HepG2 (cell line): ENCODE results near the gene ALDH16A1. TPM values are rescaled to one million over a fixed set of nuclear protein-coding genes. Genes with fewer than 3 reads are reported as not detected.

Source experiments
- CBFB ChIP-seq: sonication (generic); formaldehyde crosslinking; IDR thresholded peaks from 2 replicates; pipeline ENCODE4 v1.4.0; 2020; ENCODE audit warnings: missing genetic modification reagents
- GATAD2A ChIP-seq: IDR thresholded peaks from 2 replicates; pipeline ENCODE4 v1.6.1; 2016
- MED8 ChIP-seq: sonication (generic); formaldehyde crosslinking; IDR thresholded peaks from 2 replicates; pipeline ENCODE4 v1.8.1; 2023; ENCODE audit warnings: mild to moderate bottlenecking, missing genetic modification reagents; ENCODE audit not compliant: insufficient replicate concordance
- PHB2 ChIP-seq: fragments of 450-650 bp; IDR thresholded peaks from 2 replicates; pipeline ENCODE4 v1.6.1; 2018; ENCODE audit not compliant: partially characterized antibody
- SKI ChIP-seq: fragments of 450-650 bp; IDR thresholded peaks from one replicate; pipeline ENCODE4 v1.6.1; 2018; ENCODE audit warnings: mild to moderate bottlenecking; ENCODE audit not compliant: partially characterized antibody
- ZBTB1 ChIP-seq: sonication (generic); formaldehyde crosslinking; IDR thresholded peaks from 2 replicates; pipeline ENCODE4 v1.4.0; 2020; ENCODE audit warnings: missing genetic modification reagents, borderline replicate concordance
- ZNF33A ChIP-seq: sonication (generic); formaldehyde crosslinking; IDR thresholded peaks from 2 replicates; pipeline ENCODE4 v1.5.1; 2020; ENCODE audit warnings: missing genetic modification reagents, mild to moderate bottlenecking, moderate library complexity, borderline replicate concordance
- ZNF543 ChIP-seq: sonication (generic); formaldehyde crosslinking; IDR thresholded peaks from 2 replicates; pipeline ENCODE4 v1.4.0; 2020; ENCODE audit warnings: mild to moderate bottlenecking, missing genetic modification reagents
- ZNF780A ChIP-seq: sonication (generic); formaldehyde crosslinking; IDR thresholded peaks from 2 replicates; pipeline ENCODE4 v1.8.0; 2022; ENCODE audit warnings: mild to moderate bottlenecking, missing genetic modification reagents, moderate library complexity
- ZSCAN30 ChIP-seq: sonication (generic); formaldehyde crosslinking; IDR thresholded peaks from 2 replicates; pipeline ENCODE4 v1.5.0; 2020; ENCODE audit warnings: mild to moderate bottlenecking, missing genetic modification reagents
- polyA plus RNA-seq, 8 experiments: library from polyadenylated mRNA; depleted of rRNA in 3 of 8; stranded (reverse) in 7 of 8; unstranded in 1 of 8; fragments of >200 nt; fragmentation: Illumina TruSeq in 4 of 8; extraction: Trizol in 4 of 8; gene quantifications; 2 replicates each; pipeline versions ENCODE4 v1.2.1 to v1.2.3, GENCODE V29; 2011 to 2016; ENCODE audit warnings: low read depth in 4 of 8, missing spikeins in 1 of 8, mixed read lengths in 1 of 8; ENCODE audit not compliant: insufficient read depth in 1 of 8
- total RNA-seq, 5 experiments: library from RNA; depleted of rRNA; stranded (reverse); fragments of >200 nt; fragmentation: Illumina TruSeq; extraction: Trizol; gene quantifications; 2 replicates each; pipeline ENCODE4 v1.2.3, GENCODE V29; 2016; ENCODE audit warnings: low read depth in 1 of 5
- TF ChIP-seq, protein P1 (sequence below): sonication (generic); formaldehyde crosslinking; IDR thresholded peaks from 2 replicates; pipeline ENCODE4 v1.5.0; 2020; ENCODE audit warnings: mild to moderate bottlenecking, missing genetic modification reagents, borderline replicate concordance
- TF ChIP-seq, protein P2 (sequence below): sonication (generic); formaldehyde crosslinking; IDR thresholded peaks from 2 replicates; pipeline ENCODE4 v1.5.0; 2020; ENCODE audit warnings: missing genetic modification reagents
- TF ChIP-seq, protein P3 (sequence below): sonication (generic); formaldehyde crosslinking; IDR thresholded peaks from 2 replicates; pipeline ENCODE4 v1.8.0; 2022; ENCODE audit warnings: low read depth, missing genetic modification reagents
- TF ChIP-seq, protein P4 (sequence below): conservative IDR thresholded peaks from 2 replicates; pipeline ENCODE4 v1.6.1; 2018; ENCODE audit warnings: missing genetic modification reagents
- TF ChIP-seq, protein P5 (sequence below): sonication (generic); formaldehyde crosslinking; conservative IDR thresholded peaks from 2 replicates; pipeline ENCODE4 v1.5.0; 2020; ENCODE audit warnings: missing genetic modification reagents

The ALDH16A1 gene
- total and polyA plus RNA-seq, 2 of the 13 experiments (the other 11 are each of a cell fraction or from before 2014, with no cell fraction given): 8.4 to 34.9 TPM

DNA sequence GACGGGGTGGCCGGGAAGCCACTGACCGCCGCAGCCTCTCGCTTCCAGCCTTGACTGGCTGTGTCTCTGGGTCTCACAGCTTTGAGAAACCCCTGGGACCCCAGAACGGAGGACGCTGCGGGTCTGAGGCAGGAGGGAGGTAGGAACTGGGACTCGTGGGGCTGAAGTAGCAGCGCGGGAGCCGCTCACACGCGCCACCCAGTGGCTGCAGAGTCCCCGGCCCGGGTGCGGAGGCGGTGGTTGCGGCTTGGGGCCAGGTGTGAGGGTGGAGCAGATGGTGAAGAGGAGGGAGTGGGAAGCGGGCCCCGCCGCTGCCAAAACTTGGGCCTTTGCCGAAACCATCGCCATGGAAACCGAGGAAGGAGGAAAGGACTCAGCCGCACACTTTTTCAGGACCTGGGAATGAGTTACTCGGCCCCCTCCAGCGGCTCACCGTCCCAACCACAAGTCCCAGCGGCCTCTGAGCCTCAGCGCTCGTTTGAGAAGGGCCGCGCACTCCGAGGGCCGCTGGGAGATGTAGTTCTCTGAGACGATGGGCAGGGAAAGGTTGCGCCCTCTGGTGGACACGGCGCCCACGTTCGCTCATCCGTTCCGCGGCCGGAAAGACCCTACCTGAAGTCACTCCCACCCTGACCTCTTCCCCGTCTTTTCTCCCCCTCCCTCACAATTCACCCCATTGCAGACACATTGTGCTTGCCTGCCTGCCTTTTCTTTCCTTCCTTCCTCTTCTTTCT, 9.5 kb upstream of the ALDH16A1 start (continued):
- TF ChIP-seq, protein P1, sequence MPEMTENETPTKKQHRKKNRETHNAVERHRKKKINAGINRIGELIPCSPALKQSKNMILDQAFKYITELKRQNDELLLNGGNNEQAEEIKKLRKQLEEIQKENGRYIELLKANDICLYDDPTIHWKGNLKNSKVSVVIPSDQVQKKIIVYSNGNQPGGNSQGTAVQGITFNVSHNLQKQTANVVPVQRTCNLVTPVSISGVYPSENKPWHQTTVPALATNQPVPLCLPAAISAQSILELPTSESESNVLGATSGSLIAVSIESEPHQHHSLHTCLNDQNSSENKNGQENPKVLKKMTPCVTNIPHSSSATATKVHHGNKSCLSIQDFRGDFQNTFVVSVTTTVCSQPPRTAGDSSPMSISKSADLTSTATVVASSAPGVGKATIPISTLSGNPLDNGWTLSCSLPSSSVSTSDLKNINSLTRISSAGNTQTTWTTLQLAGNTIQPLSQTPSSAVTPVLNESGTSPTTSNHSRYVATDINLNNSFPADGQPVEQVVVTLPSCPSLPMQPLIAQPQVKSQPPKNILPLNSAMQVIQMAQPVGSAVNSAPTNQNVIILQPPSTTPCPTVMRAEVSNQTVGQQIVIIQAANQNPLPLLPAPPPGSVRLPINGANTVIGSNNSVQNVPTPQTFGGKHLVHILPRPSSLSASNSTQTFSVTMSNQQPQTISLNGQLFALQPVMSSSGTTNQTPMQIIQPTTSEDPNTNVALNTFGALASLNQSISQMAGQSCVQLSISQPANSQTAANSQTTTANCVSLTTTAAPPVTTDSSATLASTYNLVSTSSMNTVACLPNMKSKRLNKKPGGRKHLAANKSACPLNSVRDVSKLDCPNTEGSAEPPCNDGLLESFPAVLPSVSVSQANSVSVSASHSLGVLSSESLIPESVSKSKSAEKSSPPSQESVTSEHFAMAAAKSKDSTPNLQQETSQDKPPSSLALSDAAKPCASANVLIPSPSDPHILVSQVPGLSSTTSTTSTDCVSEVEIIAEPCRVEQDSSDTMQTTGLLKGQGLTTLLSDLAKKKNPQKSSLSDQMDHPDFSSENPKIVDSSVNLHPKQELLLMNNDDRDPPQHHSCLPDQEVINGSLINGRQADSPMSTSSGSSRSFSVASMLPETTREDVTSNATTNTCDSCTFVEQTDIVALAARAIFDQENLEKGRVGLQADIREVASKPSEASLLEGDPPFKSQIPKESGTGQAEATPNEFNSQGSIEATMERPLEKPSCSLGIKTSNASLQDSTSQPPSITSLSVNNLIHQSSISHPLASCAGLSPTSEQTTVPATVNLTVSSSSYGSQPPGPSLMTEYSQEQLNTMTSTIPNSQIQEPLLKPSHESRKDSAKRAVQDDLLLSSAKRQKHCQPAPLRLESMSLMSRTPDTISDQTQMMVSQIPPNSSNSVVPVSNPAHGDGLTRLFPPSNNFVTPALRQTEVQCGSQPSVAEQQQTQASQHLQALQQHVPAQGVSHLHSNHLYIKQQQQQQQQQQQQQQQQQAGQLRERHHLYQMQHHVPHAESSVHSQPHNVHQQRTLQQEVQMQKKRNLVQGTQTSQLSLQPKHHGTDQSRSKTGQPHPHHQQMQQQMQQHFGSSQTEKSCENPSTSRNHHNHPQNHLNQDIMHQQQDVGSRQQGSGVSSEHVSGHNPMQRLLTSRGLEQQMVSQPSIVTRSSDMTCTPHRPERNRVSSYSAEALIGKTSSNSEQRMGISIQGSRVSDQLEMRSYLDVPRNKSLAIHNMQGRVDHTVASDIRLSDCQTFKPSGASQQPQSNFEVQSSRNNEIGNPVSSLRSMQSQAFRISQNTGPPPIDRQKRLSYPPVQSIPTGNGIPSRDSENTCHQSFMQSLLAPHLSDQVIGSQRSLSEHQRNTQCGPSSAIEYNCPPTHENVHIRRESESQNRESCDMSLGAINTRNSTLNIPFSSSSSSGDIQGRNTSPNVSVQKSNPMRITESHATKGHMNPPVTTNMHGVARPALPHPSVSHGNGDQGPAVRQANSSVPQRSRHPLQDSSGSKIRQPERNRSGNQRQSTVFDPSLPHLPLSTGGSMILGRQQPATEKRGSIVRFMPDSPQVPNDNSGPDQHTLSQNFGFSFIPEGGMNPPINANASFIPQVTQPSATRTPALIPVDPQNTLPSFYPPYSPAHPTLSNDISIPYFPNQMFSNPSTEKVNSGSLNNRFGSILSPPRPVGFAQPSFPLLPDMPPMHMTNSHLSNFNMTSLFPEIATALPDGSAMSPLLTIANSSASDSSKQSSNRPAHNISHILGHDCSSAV (CRISPR knock-in tag): no peak
- TF ChIP-seq, protein P2, sequence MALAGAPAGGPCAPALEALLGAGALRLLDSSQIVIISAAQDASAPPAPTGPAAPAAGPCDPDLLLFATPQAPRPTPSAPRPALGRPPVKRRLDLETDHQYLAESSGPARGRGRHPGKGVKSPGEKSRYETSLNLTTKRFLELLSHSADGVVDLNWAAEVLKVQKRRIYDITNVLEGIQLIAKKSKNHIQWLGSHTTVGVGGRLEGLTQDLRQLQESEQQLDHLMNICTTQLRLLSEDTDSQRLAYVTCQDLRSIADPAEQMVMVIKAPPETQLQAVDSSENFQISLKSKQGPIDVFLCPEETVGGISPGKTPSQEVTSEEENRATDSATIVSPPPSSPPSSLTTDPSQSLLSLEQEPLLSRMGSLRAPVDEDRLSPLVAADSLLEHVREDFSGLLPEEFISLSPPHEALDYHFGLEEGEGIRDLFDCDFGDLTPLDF (CRISPR knock-in tag): no peak
- TF ChIP-seq ZNF543 (CRISPR knock-in tag) (peak; percentile 59; the same call in 1 of the 2 replicates), MED8 (no peak), ZSCAN30 (CRISPR knock-in tag) (no peak), PHB2 (no peak), ZNF33A (CRISPR knock-in tag) (0 out of 2 replicates have a peak, but pooled peaks have one; percentile 53), ZNF780A (CRISPR knock-in tag) (no peak), SKI (no peak), GATAD2A (0 out of 2 replicates have a peak, but pooled peaks have one; percentile 21), CBFB (CRISPR knock-in tag) (peak; percentile 56; the same call in 1 of the 2 replicates), ZBTB1 (no peak)
- TF ChIP-seq, protein P3, sequence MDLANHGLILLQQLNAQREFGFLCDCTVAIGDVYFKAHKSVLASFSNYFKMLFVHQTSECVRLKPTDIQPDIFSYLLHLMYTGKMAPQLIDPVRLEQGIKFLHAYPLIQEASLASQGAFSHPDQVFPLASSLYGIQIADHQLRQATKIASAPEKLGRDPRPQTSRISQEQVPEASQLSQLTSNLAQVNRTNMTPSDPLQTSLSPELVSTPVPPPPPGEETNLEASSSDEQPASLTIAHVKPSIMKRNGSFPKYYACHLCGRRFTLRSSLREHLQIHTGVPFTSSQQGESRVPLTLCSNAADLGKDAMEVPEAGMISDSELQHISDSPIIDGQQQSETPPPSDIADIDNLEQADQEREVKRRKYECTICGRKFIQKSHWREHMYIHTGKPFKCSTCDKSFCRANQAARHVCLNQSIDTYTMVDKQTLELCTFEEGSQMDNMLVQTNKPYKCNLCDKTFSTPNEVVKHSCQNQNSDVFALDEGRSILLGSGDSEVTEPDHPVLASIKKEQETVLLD (CRISPR knock-in tag): no peak
- TF ChIP-seq, protein P4, sequence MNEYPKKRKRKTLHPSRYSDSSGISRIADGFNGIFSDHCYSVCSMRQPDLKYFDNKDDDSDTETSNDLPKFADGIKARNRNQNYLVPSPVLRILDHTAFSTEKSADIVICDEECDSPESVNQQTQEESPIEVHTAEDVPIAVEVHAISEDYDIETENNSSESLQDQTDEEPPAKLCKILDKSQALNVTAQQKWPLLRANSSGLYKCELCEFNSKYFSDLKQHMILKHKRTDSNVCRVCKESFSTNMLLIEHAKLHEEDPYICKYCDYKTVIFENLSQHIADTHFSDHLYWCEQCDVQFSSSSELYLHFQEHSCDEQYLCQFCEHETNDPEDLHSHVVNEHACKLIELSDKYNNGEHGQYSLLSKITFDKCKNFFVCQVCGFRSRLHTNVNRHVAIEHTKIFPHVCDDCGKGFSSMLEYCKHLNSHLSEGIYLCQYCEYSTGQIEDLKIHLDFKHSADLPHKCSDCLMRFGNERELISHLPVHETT (CRISPR knock-in tag): no peak
- TF ChIP-seq, protein P5, sequence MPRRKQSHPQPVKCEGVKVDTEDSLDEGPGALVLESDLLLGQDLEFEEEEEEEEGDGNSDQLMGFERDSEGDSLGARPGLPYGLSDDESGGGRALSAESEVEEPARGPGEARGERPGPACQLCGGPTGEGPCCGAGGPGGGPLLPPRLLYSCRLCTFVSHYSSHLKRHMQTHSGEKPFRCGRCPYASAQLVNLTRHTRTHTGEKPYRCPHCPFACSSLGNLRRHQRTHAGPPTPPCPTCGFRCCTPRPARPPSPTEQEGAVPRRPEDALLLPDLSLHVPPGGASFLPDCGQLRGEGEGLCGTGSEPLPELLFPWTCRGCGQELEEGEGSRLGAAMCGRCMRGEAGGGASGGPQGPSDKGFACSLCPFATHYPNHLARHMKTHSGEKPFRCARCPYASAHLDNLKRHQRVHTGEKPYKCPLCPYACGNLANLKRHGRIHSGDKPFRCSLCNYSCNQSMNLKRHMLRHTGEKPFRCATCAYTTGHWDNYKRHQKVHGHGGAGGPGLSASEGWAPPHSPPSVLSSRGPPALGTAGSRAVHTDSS (CRISPR knock-in tag): 0 out of 2 replicates have a peak, but pooled peaks have one; percentile 45
